Measurements from ENCODE around the gene CLIC4. TPM values are rescaled to one million over a fixed set of nuclear protein-coding genes. Genes with fewer than 3 reads are reported as not detected.
"Not testable (repeated sequence)": the region's sequence is repeated elsewhere in the genome, so short reads cannot be mapped to it uniquely, and the experiment has no call there.

The CLIC4 gene
- total RNA-seq, 1 experiment from 2014 or later = 169 TPM

DNA sequence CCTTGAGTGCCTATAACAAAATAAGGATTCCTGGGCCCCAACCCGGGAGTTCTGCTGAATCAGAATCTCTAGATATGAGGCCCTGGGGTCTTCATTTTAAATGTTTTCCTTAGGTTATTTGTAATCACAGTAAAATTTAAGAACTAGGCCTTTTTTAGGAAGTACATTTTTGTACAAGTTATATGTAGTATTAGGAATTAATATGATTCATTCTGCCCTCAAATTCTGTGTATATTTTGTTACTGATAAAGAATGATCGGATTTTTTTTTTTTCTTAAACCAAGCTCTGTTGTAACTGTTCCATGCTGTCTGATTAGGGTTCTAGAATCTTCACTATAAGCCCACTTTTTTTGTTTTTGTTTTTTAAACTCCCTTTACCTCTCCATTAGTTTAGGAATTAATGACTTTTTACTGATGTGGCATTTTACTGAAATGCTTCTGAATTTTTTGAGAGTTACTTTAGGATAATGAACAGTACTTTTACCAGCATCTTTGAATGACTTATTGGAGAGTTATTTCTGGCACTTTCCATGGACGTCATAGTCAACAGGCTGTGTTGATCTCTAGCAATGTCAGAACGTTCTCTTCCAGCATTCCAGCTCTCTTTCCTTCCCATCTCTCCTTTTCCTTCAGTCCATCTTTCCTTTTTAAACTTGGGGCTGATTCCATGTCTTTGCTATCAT, 48.3 kb downstream of the CLIC4 start:
- Histone ChIP-seq H3K4me3 (no peak overlapping the region), H3K27me3 (no peaks in the 10 kb centered on the region), H3K9me3 (replicated peaks) (peaks cover 3% of the 10 kb centered on the region; the same call in 1 of the 2 replicates), H3K27ac (no peak overlapping the region), H3K4me1 (no peaks in the 10 kb centered on the region), H3K36me3 (peaks cover 11% of the 10 kb centered on the region)
- no peak for DNase-seq

DNA sequence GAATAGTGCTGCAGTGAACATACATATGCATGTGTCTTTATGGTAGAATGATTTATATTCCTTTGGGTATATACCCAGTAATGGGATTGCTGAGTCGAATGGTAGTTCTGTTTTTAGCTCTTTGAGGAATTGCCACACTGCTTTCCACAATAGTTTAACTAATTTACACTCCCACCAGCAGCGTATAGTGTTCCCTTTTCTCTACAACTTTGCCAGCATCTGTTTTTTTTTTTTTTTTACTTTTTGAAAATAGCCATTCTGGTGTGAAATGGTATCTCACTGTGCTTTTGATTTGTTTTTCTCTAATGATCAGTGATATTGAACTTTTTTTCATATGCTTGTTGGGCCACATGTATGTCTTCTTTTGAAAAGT, 48.9 kb downstream of the CLIC4 start:
- not testable (repeated sequence) for H3K4me1 ChIP-seq; H3K27ac ChIP-seq; H3K27me3 ChIP-seq; DNase-seq; H3K4me3 ChIP-seq; H3K9me3 ChIP-seq (replicated peaks)
- peaks cover 11% of the 10 kb centered on the region for H3K36me3 ChIP-seq

DNA sequence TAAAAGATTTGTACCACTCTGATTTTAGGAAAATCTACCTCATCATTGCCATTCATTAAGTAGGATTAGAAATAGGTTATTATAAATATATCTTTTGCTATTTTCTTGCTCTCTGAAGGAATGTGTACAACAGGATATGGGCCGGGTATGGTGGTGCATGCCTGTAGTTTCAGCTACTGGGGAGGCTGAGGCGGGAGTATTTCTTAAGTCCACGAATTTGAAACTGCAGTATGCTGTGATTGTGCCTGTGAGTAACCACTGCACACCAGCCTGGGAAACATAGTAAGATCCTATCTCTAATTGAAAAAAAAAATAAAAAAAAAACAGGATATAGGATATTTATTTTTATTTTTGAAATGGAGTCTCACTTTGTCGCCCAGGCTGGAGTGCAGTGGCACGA, 50.0 kb downstream of the CLIC4 start:
- Histone ChIP-seq H3K36me3 (peaks cover 11% of the 10 kb centered on the region), H3K27ac (no peak overlapping the region), H3K27me3 (no peaks in the 10 kb centered on the region), H3K4me1 (no peaks in the 10 kb centered on the region), H3K4me3 (no peak overlapping the region), H3K9me3 (replicated peaks) (peaks cover 3% of the 10 kb centered on the region; the same call in 1 of the 2 replicates)
- no peak for DNase-seq

DNA sequence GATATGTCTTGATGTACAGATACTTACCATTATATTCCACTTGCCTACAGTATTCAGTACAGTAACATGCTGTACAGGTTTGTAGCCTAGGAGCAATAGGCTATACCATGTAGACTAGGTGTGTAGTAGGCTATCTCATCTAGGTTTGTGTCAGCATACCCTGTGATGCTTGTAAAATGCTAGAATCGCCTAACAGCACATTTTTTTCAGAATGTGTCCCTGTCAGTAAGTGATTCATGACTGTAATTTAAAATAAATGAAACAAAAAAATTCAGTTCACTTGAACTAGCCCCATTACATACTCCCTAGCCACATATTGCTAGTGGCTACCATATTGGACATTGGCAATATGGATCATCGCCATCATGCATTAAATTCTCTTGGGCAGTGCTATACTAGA, 51.3 kb downstream of the CLIC4 start:
- H3K27ac ChIP-seq = no peak overlapping the region
- H3K4me3 ChIP-seq = no peak overlapping the region
- no peaks in the 10 kb centered on the region for H3K27me3 ChIP-seq
- H3K4me1 ChIP-seq = no peaks in the 10 kb centered on the region
- DNase-seq = no peak
- H3K9me3 ChIP-seq (replicated peaks) = peaks cover 3% of the 10 kb centered on the region; the same call in 1 of the 2 replicates
- peaks cover 11% of the 10 kb centered on the region for H3K36me3 ChIP-seq

DNA sequence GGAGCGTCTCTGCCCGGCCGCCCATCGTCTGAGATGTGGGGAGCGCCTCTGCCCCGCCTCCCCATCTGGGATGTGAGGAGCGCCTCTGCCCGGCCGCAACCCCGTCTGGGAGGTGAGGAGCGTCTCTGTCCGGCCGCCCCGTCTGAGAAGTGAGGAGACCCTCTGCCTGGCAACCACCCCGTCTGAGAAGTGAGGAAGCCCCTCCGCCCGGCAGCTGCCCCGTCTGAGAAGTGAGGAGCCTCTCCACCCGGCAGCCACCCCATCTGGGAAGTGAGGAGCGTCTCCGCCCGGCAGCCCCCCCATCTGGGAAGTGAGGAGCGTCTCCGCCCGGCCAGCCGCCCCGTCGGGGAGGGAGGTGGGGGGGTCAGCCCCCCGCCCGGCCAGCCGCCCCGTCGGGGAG, 54.0 kb downstream of the CLIC4 start:
- not testable (repeated sequence) for H3K27me3 ChIP-seq; H3K9me3 ChIP-seq (replicated peaks); DNase-seq; H3K4me1 ChIP-seq; H3K27ac ChIP-seq; H3K4me3 ChIP-seq
- H3K36me3 ChIP-seq = peaks cover 11% of the 10 kb centered on the region

DNA sequence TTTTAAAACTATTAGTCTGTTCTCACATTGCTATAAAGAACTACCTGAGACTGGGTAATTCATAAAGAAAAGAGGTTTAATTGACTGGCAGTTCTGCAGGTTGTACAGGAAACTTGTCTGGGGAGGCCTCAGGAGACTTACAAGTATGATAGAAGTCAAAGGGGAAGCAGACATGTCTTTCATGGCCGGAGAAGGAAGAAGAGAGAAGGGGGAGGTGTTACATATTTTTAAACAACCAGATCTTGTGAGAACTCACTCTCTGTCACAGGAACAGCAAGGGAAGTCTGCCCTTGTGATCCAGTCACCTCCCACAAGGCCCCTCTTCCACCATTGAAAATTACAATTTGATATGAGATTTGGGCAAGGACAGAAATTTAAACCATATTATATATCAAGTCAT, 55.9 kb downstream of the CLIC4 start:
- Histone ChIP-seq H3K4me3 (no peak overlapping the region), H3K27me3 (no peaks in the 10 kb centered on the region), H3K36me3 (peaks cover 16% of the 10 kb centered on the region), H3K9me3 (replicated peaks) (peaks cover 3% of the 10 kb centered on the region; the same call in 1 of the 2 replicates), H3K4me1 (no peaks in the 10 kb centered on the region), H3K27ac (no peak overlapping the region)
- DNase-seq = no peak

DNA sequence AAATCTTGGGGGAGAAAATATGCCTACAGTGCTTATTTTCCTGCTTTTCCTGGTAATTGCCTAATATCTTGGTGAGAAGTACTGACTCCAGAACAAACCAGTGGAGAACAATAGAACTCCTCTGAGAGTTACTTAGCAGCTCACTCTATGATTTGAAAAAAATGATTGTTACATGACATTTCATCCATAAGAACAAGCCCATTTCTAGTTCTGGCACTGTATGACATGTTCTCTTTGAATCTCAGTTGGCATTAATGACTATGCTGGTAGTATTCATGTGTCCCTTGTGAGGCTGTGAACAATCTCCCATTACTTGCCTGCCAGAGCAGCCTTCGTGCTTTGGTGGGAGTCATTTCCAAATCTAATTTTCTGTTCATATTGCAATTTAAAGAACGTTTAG, 58.0 kb downstream of the CLIC4 start:
- H3K9me3 ChIP-seq (replicated peaks) = peaks cover 2% of the 10 kb centered on the region; the same call in 1 of the 2 replicates
- H3K4me3 ChIP-seq = no peak overlapping the region
- H3K4me1 ChIP-seq = no peaks in the 10 kb centered on the region
- H3K36me3 ChIP-seq = peaks cover 12% of the 10 kb centered on the region
- no peak overlapping the region for H3K27ac ChIP-seq
- H3K27me3 ChIP-seq = no peaks in the 10 kb centered on the region
- DNase-seq = no peak

DNA sequence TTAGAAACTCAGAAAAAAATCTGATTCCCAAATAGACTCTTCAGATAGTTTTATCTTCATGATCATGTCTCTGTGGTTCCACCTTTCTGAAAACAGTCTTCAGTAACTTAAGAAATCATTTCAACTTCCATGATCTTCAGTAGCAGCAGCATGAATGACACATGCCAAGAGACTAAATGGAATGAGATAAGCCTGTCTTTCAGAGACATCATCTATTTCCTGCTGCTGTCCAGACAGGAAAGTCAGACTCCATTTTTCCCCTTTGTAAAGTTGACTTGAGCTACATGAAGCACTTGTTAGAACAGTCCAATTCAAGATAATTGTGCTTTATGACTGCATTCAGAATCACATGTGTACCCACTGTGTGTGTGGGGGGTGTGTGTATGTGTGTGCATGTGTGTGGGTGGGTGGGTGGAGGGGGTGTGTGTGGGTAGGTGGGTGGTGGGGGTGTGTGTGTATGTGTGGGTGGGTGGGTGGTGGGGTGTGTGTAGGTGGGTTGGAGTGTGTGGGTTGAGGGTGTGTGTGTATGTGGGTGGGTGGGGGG, 58.8 kb downstream of the CLIC4 start:
- Histone ChIP-seq H3K27me3 (no peaks in the 10 kb centered on the region), H3K36me3 (peaks cover 9% of the 10 kb centered on the region), H3K4me1 (no peaks in the 10 kb centered on the region), H3K4me3 (no peak overlapping the region), H3K27ac (no peak overlapping the region), H3K9me3 (replicated peaks) (no peaks in the 10 kb centered on the region)
- DNase-seq = no peak

DNA sequence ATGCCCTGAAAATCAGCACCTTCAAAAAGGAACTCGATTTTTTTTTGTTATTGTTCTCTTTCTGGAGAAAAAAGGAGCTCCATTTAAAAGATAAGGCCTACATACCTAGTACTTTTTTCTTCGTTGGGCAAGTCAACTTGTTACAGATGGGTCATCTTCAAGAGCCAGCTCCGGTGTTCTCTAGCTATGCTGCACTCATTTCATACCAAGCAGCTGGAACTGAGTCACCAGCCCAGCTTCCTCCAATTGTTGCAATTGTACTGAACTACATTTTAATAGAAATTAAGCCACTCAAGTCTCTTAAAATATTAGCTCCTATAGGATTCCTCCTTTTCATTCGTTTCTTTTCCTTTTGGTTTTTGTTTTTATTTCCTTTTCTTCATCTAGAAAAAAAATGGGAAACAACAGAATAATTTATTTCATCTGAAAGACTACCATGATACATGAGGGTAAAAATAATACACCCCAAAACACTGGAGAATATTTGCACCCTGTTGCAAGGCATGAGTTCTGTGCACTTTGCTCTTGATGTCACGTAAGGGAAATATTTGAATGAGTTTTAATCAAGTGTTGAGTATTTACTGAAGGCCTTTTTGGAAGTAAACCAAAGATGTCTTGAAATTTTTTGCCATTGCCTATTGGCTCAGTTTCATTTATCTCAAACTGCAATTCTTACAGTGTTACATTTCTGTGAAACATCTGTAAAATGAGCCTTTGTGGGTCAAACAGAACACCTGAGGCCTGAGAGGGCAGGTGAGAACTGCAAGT, 60.5 kb downstream of the CLIC4 start:
- DNase-seq = peak; percentile 9 to 12
- H3K9me3 ChIP-seq (replicated peaks) = no peaks in the 10 kb centered on the region
- H3K27ac ChIP-seq = no peak overlapping the region
- H3K4me3 ChIP-seq = no peak overlapping the region
- no peaks in the 10 kb centered on the region for H3K4me1 ChIP-seq
- no peaks in the 10 kb centered on the region for H3K27me3 ChIP-seq
- peaks cover 9% of the 10 kb centered on the region for H3K36me3 ChIP-seq

DNA sequence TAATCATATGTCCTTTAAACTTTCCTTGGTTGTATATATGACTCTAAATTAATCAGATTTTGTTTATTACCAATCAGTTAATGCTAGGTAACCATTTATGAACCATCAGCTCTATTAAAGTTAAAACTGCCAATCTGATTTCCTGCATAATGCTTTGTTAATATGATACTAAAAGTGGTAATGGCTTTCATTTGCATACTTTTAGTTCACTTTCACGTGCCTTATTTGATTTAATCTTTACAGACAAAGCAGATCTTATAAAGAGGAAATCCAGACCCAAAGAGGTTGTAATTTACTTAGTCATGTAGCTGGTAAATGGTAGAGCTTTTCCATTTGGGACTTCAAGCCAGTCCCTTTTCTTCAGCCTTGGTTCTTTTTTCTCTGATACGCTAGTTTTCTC, 61.3 kb downstream of the CLIC4 start:
- no peaks in the 10 kb centered on the region for H3K4me1 ChIP-seq

DNA sequence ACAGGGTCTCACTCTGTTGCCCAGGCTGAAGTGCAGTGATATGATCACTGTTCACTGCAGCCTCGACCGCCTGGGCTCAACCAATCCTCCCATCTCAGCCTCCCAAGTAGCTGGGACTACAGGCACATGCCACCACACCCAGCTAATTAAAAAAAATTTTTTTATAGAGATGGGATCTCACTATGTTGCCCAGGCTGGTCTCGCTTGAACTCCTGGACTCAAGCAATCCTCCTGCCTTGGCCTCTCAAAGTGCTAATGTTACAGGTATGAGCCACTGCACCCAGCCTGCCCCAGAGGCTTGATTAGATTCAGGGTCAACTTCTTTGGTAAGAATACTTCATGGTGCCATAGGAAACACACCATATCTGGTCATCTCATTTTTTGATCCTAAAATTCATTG, 66.2 kb downstream of the CLIC4 start:
- not testable (repeated sequence) for H3K4me1 ChIP-seq; H3K4me3 ChIP-seq; H3K9me3 ChIP-seq (replicated peaks); H3K27ac ChIP-seq; DNase-seq; H3K27me3 ChIP-seq
- H3K36me3 ChIP-seq = peaks cover 15% of the 10 kb centered on the region

More for the DNA sequence above, 61.3 kb downstream of the CLIC4 start:
- no peaks in the 10 kb centered on the region for H3K9me3 ChIP-seq (replicated peaks)
- H3K36me3 ChIP-seq = peaks cover 9% of the 10 kb centered on the region
- no peak overlapping the region for H3K27ac ChIP-seq
- no peak for DNase-seq
- no peaks in the 10 kb centered on the region for H3K27me3 ChIP-seq
- H3K4me3 ChIP-seq = no peak overlapping the region

DNA sequence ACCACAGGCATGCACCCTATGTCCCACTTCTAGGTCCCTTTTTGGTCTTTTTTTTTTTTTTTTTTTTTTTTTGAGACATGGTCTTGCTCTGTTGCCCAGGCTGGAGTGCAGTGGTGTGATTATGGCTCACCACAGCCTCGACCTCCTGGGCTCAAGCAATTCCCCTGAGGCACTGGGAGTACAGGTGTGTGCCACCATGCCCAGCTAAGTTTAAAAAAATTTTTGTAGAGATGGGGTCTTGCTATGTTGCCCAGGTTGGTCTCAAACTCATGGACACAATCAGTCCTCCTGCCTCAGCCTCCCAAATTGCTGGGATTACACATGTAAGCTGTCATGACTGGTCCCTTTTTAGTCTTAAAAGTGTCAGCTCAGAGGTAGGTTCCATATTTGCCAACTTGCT, 75.0 kb downstream of the CLIC4 start:
- H3K36me3 ChIP-seq = peaks cover 14% of the 10 kb centered on the region; the same call in 1 of the 2 replicates
- H3K9me3 ChIP-seq (replicated peaks) = not testable (repeated sequence)

DNA sequence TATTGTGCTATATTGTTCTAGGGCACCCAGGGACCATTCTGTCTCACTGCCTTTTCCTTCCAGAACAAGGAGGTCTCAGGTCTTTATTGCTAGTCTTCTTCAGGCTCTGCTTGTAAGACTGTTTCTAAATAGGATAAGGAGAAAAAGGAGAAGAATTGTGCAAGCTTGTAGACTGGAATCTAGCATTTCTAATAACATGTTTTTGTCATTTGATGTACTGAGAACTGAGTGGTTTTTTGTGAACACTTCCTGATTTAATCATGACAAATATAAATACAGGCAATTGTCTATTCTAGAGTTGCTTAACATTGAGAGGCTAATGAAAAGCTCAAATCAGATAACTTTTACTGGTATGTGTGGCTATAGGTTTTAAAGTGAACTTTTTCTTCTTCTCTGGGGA, 77.6 kb downstream of the CLIC4 start:
- H3K4me1 ChIP-seq = no peaks in the 10 kb centered on the region
- H3K4me3 ChIP-seq = no peak overlapping the region
- DNase-seq = no peak
- H3K27me3 ChIP-seq = no peaks in the 10 kb centered on the region
- no peaks in the 10 kb centered on the region for H3K9me3 ChIP-seq (replicated peaks)
- no peak overlapping the region for H3K27ac ChIP-seq
- peaks cover 2% of the 10 kb centered on the region; the same call in 1 of the 2 replicates for H3K36me3 ChIP-seq

More for the DNA sequence above, 75.0 kb downstream of the CLIC4 start:
- H3K4me3 ChIP-seq, DNase-seq, H3K4me1 ChIP-seq, H3K27ac ChIP-seq, H3K27me3 ChIP-seq: not testable (repeated sequence)

DNA sequence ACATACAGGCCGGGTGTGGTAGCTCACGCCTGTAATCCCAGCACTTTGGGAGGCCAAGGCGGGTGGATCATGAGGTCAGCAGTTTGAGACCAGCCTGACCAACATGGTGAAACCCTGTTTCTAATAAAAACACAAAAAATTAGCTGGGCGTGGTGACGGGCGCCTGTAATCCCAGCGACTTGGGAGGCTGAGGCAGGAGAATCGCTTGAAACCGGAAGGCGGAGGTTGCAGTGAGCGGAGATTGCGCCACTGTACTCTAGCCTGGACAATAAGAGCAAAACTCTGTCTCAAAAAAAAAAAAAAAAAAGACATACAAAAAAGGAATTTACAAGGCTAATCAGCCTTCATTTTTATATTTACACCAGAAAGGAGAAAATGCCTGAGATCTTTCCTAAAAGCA, 78.2 kb downstream of the CLIC4 start:
- not testable (repeated sequence) for DNase-seq; H3K4me1 ChIP-seq; H3K9me3 ChIP-seq (replicated peaks); H3K27me3 ChIP-seq; H3K4me3 ChIP-seq; H3K36me3 ChIP-seq; H3K27ac ChIP-seq

DNA sequence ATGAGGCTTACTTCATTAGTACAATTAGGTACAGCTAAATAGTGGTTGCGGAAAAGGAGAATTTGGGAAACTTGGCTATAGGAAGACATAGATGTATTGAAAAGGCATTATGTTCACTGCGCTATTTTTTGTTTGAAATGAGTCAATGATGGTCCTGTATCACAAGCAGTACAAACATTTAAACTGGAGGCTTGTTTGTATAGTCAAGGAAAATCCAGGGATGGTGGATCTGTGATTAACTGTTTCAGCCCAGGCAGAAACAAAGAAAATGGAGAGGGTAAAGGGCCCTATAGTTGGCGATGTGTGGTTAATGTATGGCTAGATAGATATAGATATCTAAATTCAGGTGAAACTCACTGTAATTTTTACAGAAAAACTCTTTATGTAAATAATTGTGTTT, 79.9 kb downstream of the CLIC4 start:
- DNase-seq = no peak
- Histone ChIP-seq H3K4me1 (no peaks in the 10 kb centered on the region), H3K27me3 (no peaks in the 10 kb centered on the region), H3K36me3 (peaks cover 4% of the 10 kb centered on the region; the same call in 1 of the 2 replicates), H3K27ac (no peak overlapping the region), H3K9me3 (replicated peaks) (no peaks in the 10 kb centered on the region), H3K4me3 (no peak overlapping the region)

All from SJCRH30 (cell line).